RWPE2 (cell line): ENCODE measurements around the gene GTF2A2.
"Not testable (repeated sequence)": the region's sequence is repeated elsewhere in the genome, so short reads cannot be mapped to it uniquely, and the experiment has no call there.

Source experiments
- ATAC-seq: fragments of 200-7000 bp; cut with Tn5 transposase; 3 replicates; pipeline ENCODE4 v1.9.1; 2021; ENCODE audit warnings: low read depth
- DNase-seq: peaks from one replicate; pipeline ENCODE4 v3.0.0-alpha.2; 2020; ENCODE audit warnings: low spot score
- H3K27ac ChIP-seq: fragments of 450-650 bp; 2 replicates; pipeline ENCODE4 v1.5.1; 2017; ENCODE audit warnings: mild to moderate bottlenecking; ENCODE audit not compliant: poor library complexity, severe bottlenecking
- H3K27me3 ChIP-seq: fragments of 250-450 bp; sonication (Bioruptor Pico); 2 replicates; pipeline ENCODE4 v1.5.1; 2021; ENCODE audit warnings: mild to moderate bottlenecking, moderate library complexity; ENCODE audit not compliant: insufficient read depth, poor library complexity, severe bottlenecking
- H3K36me3 ChIP-seq: fragments of 250-450 bp; sonication (Bioruptor Pico); 2 replicates; pipeline ENCODE4 v1.5.1; 2020; ENCODE audit warnings: low read depth, mild to moderate bottlenecking, moderate library complexity
- H3K4me1 ChIP-seq: fragments of 250-450 bp; sonication (Bioruptor Pico); 2 replicates; pipeline ENCODE4 v1.5.1; 2021; ENCODE audit warnings: mild to moderate bottlenecking, moderate library complexity; ENCODE audit not compliant: insufficient read depth, poor library complexity, severe bottlenecking
- H3K4me3 ChIP-seq: fragments of 250-450 bp; sonication (Bioruptor Pico); 2 replicates; pipeline ENCODE4 v1.5.1; 2021; ENCODE audit warnings: mild to moderate bottlenecking, moderate library complexity; ENCODE audit not compliant: severe bottlenecking
- H3K9me3 ChIP-seq: fragments of 250-450 bp; sonication (Bioruptor Pico); 2 replicates; pipeline ENCODE4 v1.5.1; 2021; ENCODE audit warnings: mild to moderate bottlenecking, moderate library complexity; ENCODE audit not compliant: severe bottlenecking
- CTCF ChIP-seq: fragments of 450-650 bp; IDR thresholded peaks from one replicate; pipeline ENCODE4 v1.5.1; 2017; ENCODE audit warnings: mild to moderate bottlenecking, moderate library complexity; ENCODE audit not compliant: poor library complexity, severe bottlenecking

The GTF2A2 gene

GRCh38 chr15:59646277-59646676 is 11.0 kb downstream of the GTF2A2 start:
- Histone ChIP-seq H3K27me3 (no peaks in the 10 kb centered on the region), H3K4me1 (peaks cover 6% of the 10 kb centered on the region), H3K4me3 (no peak overlapping the region), H3K36me3 (peaks cover 92% of the 10 kb centered on the region), H3K9me3 (no peaks in the 10 kb centered on the region), H3K27ac (no peak overlapping the region)
- ATAC-seq: no peak
- no peak for DNase-seq
- TF ChIP-seq CTCF: no peak

- ATAC-seq, H3K27me3 ChIP-seq, H3K27ac ChIP-seq, DNase-seq, H3K4me3 ChIP-seq, H3K9me3 ChIP-seq, H3K4me1 ChIP-seq: not testable (repeated sequence)
- H3K36me3 ChIP-seq: peaks cover 92% of the 10 kb centered on the region
These were observed 11.5 kb downstream of the GTF2A2 start for GRCh38 chr15:59645812-59646211.

- H3K4me1 ChIP-seq: peaks cover 4% of the 10 kb centered on the region
- DNase-seq (no peak), ATAC-seq (peak; percentile 33; the same call in 1 of the 3 replicates)
- H3K27me3 ChIP-seq: no peaks in the 10 kb centered on the region
- no peak for TF ChIP-seq CTCF
- H3K27ac ChIP-seq: no peak overlapping the region
- no peaks in the 10 kb centered on the region for H3K9me3 ChIP-seq
- H3K4me3 ChIP-seq: no peak overlapping the region
- H3K36me3 ChIP-seq: peaks cover 92% of the 10 kb centered on the region
These were observed 12.6 kb downstream of the GTF2A2 start for GRCh38 chr15:59644756-59645155.

- H3K4me1 ChIP-seq: no peaks in the 10 kb centered on the region
- ATAC-seq (no peak), DNase-seq (no peak)
- no peak overlapping the region for H3K4me3 ChIP-seq
- no peak overlapping the region for H3K27ac ChIP-seq
- TF ChIP-seq CTCF: peak; percentile 56
- H3K27me3 ChIP-seq: no peaks in the 10 kb centered on the region
- H3K9me3 ChIP-seq: no peaks in the 10 kb centered on the region
- peaks cover 90% of the 10 kb centered on the region for H3K36me3 ChIP-seq
These were observed 15.0 kb downstream of the GTF2A2 start for GRCh38 chr15:59642351-59642750.

GRCh38 chr15:59637507-59637906 is 19.8 kb downstream of the GTF2A2 start:
- not testable (repeated sequence) for H3K9me3 ChIP-seq, H3K4me1 ChIP-seq, H3K27me3 ChIP-seq, DNase-seq, H3K4me3 ChIP-seq, ATAC-seq, H3K27ac ChIP-seq
- TF ChIP-seq CTCF: peak; percentile 45
- H3K36me3 ChIP-seq: peaks cover 48% of the 10 kb centered on the region
